Stimulated activated CD8-positive, alpha-beta memory T cell treated with anti-CD3 and anti-CD28 coated beads, Interleukin-12 subunit alpha, Interleukin-12 subunit beta, amount 100 ng/mL, for 1 hour (primary cell): Measurements from ENCODE around the gene XPC.
"Not testable (repeated sequence)": the region's sequence is repeated elsewhere in the genome, so short reads cannot be mapped to it uniquely, and the experiment has no call there.

Experiments
- DNase-seq: peaks from one replicate; pipeline ENCODE4 v3.0.0-alpha.2; 2020; ENCODE audit warnings: low read depth

The XPC gene

GRCh38 chr3:14133188-14133800, 45.1 kb downstream of the XPC start:
- DNase-seq: no peak

- DNase-seq: no peak
These were observed 45.7 kb downstream of the XPC start for GRCh38 chr3:14132689-14133088.

- DNase-seq: no peak
These were observed 46.3 kb downstream of the XPC start for GRCh38 chr3:14132120-14132519.

- DNase-seq: no peak
These were observed 47.3 kb downstream of the XPC start for GRCh38 chr3:14131134-14131533.

GRCh38 chr3:14130707-14131106, 47.7 kb downstream of the XPC start:
- DNase-seq: no peak

GRCh38 chr3:14130230-14130629, 48.2 kb downstream of the XPC start:
- no peak for DNase-seq

GRCh38 chr3:14129296-14129695, 49.1 kb downstream of the XPC start:
- no peak for DNase-seq

GRCh38 chr3:14128724-14129123, 49.7 kb downstream of the XPC start:
- no peak for DNase-seq

- no peak for DNase-seq
These were observed 50.8 kb downstream of the XPC start for GRCh38 chr3:14127516-14128161.

- DNase-seq: no peak
These were observed 51.4 kb downstream of the XPC start for GRCh38 chr3:14126887-14127505.

- no peak for DNase-seq
These were observed 52.1 kb downstream of the XPC start for GRCh38 chr3:14126017-14126886.

GRCh38 chr3:14125193-14126016, 53.0 kb downstream of the XPC start:
- DNase-seq: peak; percentile 39

GRCh38 chr3:14124615-14125192, 53.7 kb downstream of the XPC start, which contains the start of the genes CHCHD4 and TMEM43:
TSS of gene CHCHD4 (minus strand) at chr3:14124870. CDS start at chr3:14124676, 194 bp downstream.
TSS of gene TMEM43 (plus strand) at chr3:14125052. CDS start at chr3:14125194, 142 bp downstream.
- peak; percentile 99 for DNase-seq

GRCh38 chr3:14124223-14124614, 54.2 kb downstream of the XPC start:
- DNase-seq: peak; percentile 32

- no peak for DNase-seq
These were observed 54.8 kb downstream of the XPC start for GRCh38 chr3:14123308-14124222.

GRCh38 chr3:14122301-14122700, 56.1 kb downstream of the XPC start:
- no peak for DNase-seq

GRCh38 chr3:14121859-14122258, 56.5 kb downstream of the XPC start:
- no peak for DNase-seq

- not testable (repeated sequence) for DNase-seq
These were observed 57.4 kb downstream of the XPC start for GRCh38 chr3:14120921-14121448.

- DNase-seq: no peak
These were observed 58.1 kb downstream of the XPC start for GRCh38 chr3:14120111-14120920.
